Endothelial cell (in vitro differentiated cells): ENCODE data around the gene ELOVL5. TPM values are rescaled to one million over a fixed set of nuclear protein-coding genes. Genes with fewer than 3 reads are reported as not detected.

Experiments
- DNase-seq: peaks from one replicate; pipeline ENCODE4 v3.0.0; 2021; ENCODE audit warnings: low spot score
- H3K27ac Mint-ChIP-seq: one replicate; pipeline ENCODE4 v1.8.0; 2021; ENCODE audit warnings: mixed read lengths, inconsistent platforms; ENCODE audit not compliant: unreplicated experiment
- H3K27me3 Mint-ChIP-seq: one replicate; pipeline ENCODE4 v1.8.0; 2021; ENCODE audit warnings: mild to moderate bottlenecking, moderate library complexity, mixed read lengths, inconsistent platforms; ENCODE audit not compliant: unreplicated experiment
- H3K36me3 Mint-ChIP-seq: one replicate; pipeline ENCODE4 v1.8.0; 2021; ENCODE audit warnings: mild to moderate bottlenecking, low read depth, mixed read lengths, inconsistent platforms; ENCODE audit not compliant: unreplicated experiment
- H3K4me1 Mint-ChIP-seq: one replicate; pipeline ENCODE4 v1.8.0; 2021; ENCODE audit warnings: mild to moderate bottlenecking, mixed read lengths, inconsistent platforms; ENCODE audit not compliant: unreplicated experiment
- H3K4me3 Mint-ChIP-seq: one replicate; pipeline ENCODE4 v1.8.0; 2021; ENCODE audit warnings: mild to moderate bottlenecking, mixed read lengths, inconsistent platforms; ENCODE audit not compliant: unreplicated experiment
- H3K9me3 Mint-ChIP-seq: one replicate; pipeline ENCODE4 v1.8.0; 2021; ENCODE audit warnings: mixed read lengths, inconsistent platforms; ENCODE audit not compliant: unreplicated experiment
- CTCF ChIP-seq: fragments of 200-600 bp; sonication (generic); IDR thresholded peaks from one replicate; pipeline ENCODE4 v1.5.0; 2021; ENCODE audit warnings: antibody characterized with exemption; ENCODE audit not compliant: unreplicated experiment
- total RNA-seq: library from RNA; stranded (reverse); fragmentation: NEBNext Ultra II Directional; extraction: Animal tissue kit (Norgen Biotek cat#: 25700); gene quantifications from one replicate; pipeline ENCODE4 v1.2.1, GENCODE V29; 2021; ENCODE audit not compliant: unreplicated experiment

The ELOVL5 gene
- total RNA-seq, 1 donor from 2014 or later = 163 TPM

DNA sequence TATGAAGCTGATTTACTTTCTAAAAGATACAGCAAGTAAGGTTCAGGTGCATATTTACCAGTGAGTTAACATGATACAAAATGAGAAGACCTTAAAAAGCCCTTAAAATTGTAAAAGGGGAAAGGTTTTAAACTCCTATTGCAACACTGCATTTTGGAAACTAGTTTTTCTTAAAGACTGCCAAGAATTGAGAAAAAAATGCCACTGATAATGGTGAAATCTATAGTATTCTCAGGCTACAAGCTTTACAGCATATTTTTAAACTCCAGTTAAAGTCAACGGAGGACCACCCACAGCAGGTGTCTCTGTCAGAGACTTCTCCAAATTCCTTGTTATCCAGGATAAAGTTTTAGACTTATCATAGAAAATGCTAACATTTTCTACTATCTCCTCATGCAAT lies 53.6 kb downstream of the ELOVL5 start:
- Mint-ChIP-seq H3K9me3 (no peaks in the 10 kb centered on the region), H3K27ac (no peak overlapping the region), H3K4me3 (no peak overlapping the region), H3K27me3 (no peaks in the 10 kb centered on the region), H3K4me1 (peaks cover 30% of the 10 kb centered on the region), H3K36me3 (peaks cover 9% of the 10 kb centered on the region)
- no peak for DNase-seq
- no peak for TF ChIP-seq CTCF

DNA sequence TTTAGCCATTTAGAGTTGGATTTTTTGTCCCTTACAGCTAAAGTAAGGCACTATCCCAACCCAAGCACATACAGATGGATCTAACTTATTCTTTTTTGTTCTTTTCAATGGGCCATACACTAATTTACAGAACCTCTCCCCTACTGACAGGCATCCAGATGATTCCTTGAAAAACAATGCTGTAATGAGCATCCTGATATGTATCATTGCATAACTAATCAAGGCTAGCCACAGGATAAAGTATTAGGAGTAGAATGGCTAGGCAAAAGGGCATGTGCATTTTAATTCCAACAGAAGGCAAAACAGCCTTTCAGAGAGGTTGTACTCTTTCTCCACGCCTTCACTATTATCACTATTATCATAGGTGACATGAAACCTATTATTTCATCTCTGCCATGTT lies 54.1 kb downstream of the ELOVL5 start:
- Mint-ChIP-seq H3K36me3 (peaks cover 12% of the 10 kb centered on the region), H3K4me3 (no peak overlapping the region), H3K4me1 (peaks cover 24% of the 10 kb centered on the region), H3K27me3 (peaks cover 2% of the 10 kb centered on the region), H3K27ac (no peak overlapping the region), H3K9me3 (no peaks in the 10 kb centered on the region)
- no peak for DNase-seq
- no peak for TF ChIP-seq CTCF

GRCh38 chr6:53294095-53294494 lies 54.7 kb downstream of the ELOVL5 start:
- Mint-ChIP-seq H3K36me3 (peaks cover 12% of the 10 kb centered on the region), H3K4me3 (no peak overlapping the region), H3K27ac (no peak overlapping the region), H3K27me3 (peaks cover 2% of the 10 kb centered on the region), H3K4me1 (peaks cover 20% of the 10 kb centered on the region), H3K9me3 (no peaks in the 10 kb centered on the region)
- peak; percentile 57 for DNase-seq
- peak; percentile 82 for TF ChIP-seq CTCF

DNA sequence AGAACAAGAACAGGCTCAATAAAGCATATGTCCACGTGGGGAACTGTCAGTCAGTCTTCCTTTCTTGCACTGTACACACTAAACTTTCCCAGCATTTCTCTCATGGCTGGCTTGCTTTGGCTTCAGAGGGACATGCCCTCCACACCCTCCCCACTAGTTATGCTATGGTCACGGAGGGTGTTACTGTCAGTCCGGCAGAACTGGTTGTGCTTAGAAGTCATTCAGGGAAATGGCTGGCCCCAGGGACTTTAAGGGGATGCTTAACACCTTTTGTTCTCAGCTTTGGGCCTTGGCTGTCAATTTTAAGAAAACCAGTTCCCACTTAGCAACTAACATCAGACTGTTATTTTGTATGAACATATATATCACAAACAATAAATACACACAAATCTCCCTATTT lies 55.1 kb downstream of the ELOVL5 start:
- Mint-ChIP-seq H3K27ac (peak overlapping the region; percentile 27), H3K4me3 (no peak overlapping the region), H3K27me3 (peaks cover 2% of the 10 kb centered on the region), H3K9me3 (no peaks in the 10 kb centered on the region), H3K36me3 (peaks cover 12% of the 10 kb centered on the region), H3K4me1 (peaks cover 16% of the 10 kb centered on the region)
- TF ChIP-seq CTCF = no peak
- no peak for DNase-seq

GRCh38 chr6:53290537-53291510 lies 57.9 kb downstream of the ELOVL5 start:
- H3K9me3 Mint-ChIP-seq = no peaks in the 10 kb centered on the region
- H3K27me3 Mint-ChIP-seq = peaks cover 2% of the 10 kb centered on the region
- H3K27ac Mint-ChIP-seq = peak overlapping the region; percentile 33
- TF ChIP-seq CTCF = no peak
- peaks cover 20% of the 10 kb centered on the region for H3K36me3 Mint-ChIP-seq
- peaks cover 11% of the 10 kb centered on the region for H3K4me1 Mint-ChIP-seq
- no peak for DNase-seq
- H3K4me3 Mint-ChIP-seq = no peak overlapping the region
